GM12865 (cell line): ENCODE measurements around the gene MMP24.

Experiments
- DNase-seq: peaks from one replicate; pipeline ENCODE4 v3.0.0; 2010; ENCODE audit warnings: low read depth
- H3K4me3 ChIP-seq: 2 replicates; pipeline ENCODE4 v1.5.1; 2011; ENCODE audit warnings: mild to moderate bottlenecking, low read depth, low read length, control low read depth
- CTCF ChIP-seq: IDR thresholded peaks from 2 replicates; pipeline ENCODE4 v1.5.1; 2011; ENCODE audit warnings: low read length, control low read depth, low read depth, inconsistent platforms; ENCODE audit not compliant: insufficient read depth; ENCODE audit errors: missing control alignments

The MMP24 gene

GRCh38 chr20:35281506-35282101 lies 55.1 kb downstream of the MMP24 start:
- no peak overlapping the region for H3K4me3 ChIP-seq
- no peak for TF ChIP-seq CTCF
- DNase-seq, result no peak

GRCh38 chr20:35283441-35284266 lies 57.2 kb downstream of the MMP24 start:
- DNase-seq, result no peak
- peak overlapping the region; percentile 93 for H3K4me3 ChIP-seq
- no peak for TF ChIP-seq CTCF

GRCh38 chr20:35284267-35284991 lies 57.9 kb downstream of the MMP24 start, which contains the start of gene EIF6:
Gene EIF6, minus strand, starts transcription at chr20:35284772. Its CDS starts 285 bp downstream, at chr20:35284487.
- peak; percentile 93 for DNase-seq
- TF ChIP-seq CTCF, result no peak
- H3K4me3 ChIP-seq, result peak within 1 kb of the TSS; percentile 93

- peak overlapping the region; percentile 93 for H3K4me3 ChIP-seq
- no peak for TF ChIP-seq CTCF
- DNase-seq, result no peak
These were observed 58.7 kb downstream of the MMP24 start for GRCh38 chr20:35284992-35285805.

- no peak overlapping the region for H3K4me3 ChIP-seq
- DNase-seq, result no peak
- TF ChIP-seq CTCF, result no peak
These were observed 59.3 kb downstream of the MMP24 start for GRCh38 chr20:35285806-35286076.

GRCh38 chr20:35286077-35286898 lies 59.8 kb downstream of the MMP24 start:
- DNase-seq, result no peak
- no peak overlapping the region for H3K4me3 ChIP-seq
- no peak for TF ChIP-seq CTCF
